IPS-NIHi11 (cell line): ENCODE measurements around the gene ACYP2.

Experiments used
- DNase-seq: peaks from one replicate; pipeline ENCODE4 v3.0.0; 2012; ENCODE audit warnings: mixed read lengths, low spot score

Gene ACYP2

GRCh38 chr2:54161660-54162424, 46.4 kb downstream of the ACYP2 start:
- DNase-seq, result no peak

- no peak for DNase-seq
Measured at GRCh38 chr2:54164106-54164505, 48.7 kb downstream of the ACYP2 start.

- DNase-seq, result no peak
Measured at GRCh38 chr2:54166121-54166773, 50.8 kb downstream of the ACYP2 start.

GRCh38 chr2:54176577-54176976, 61.2 kb downstream of the ACYP2 start:
- DNase-seq, result peak; percentile 46

GRCh38 chr2:54183281-54183680, 67.9 kb downstream of the ACYP2 start:
- DNase-seq, result no peak

GRCh38 chr2:54183972-54184371, 68.6 kb downstream of the ACYP2 start:
- DNase-seq, result no peak

- DNase-seq, result no peak
Measured at GRCh38 chr2:54185105-54185504, 69.7 kb downstream of the ACYP2 start.

- DNase-seq, result no peak
Measured at GRCh38 chr2:54187331-54187730, 71.9 kb downstream of the ACYP2 start.

GRCh38 chr2:54189539-54189938, 74.1 kb downstream of the ACYP2 start:
- no peak for DNase-seq

- DNase-seq, result no peak
Measured at GRCh38 chr2:54191361-54192135, 76.1 kb downstream of the ACYP2 start.

- DNase-seq, result no peak
Measured at GRCh38 chr2:54194761-54195750, 79.6 kb downstream of the ACYP2 start.

- no peak for DNase-seq
Measured at GRCh38 chr2:54196646-54197045, 81.2 kb downstream of the ACYP2 start.

GRCh38 chr2:54204476-54204875, 89.1 kb downstream of the ACYP2 start:
- DNase-seq, result no peak

GRCh38 chr2:54206596-54206995, 91.2 kb downstream of the ACYP2 start:
- no peak for DNase-seq

- no peak for DNase-seq
Measured at GRCh38 chr2:54207666-54208195, 92.3 kb downstream of the ACYP2 start.

GRCh38 chr2:54208364-54209240, 93.2 kb downstream of the ACYP2 start:
- DNase-seq, result no peak

GRCh38 chr2:54209379-54209778, 94.0 kb downstream of the ACYP2 start:
- no peak for DNase-seq

- no peak for DNase-seq
Measured at GRCh38 chr2:54212456-54212855, 97.0 kb downstream of the ACYP2 start.

- DNase-seq, result no peak
Measured at GRCh38 chr2:54213082-54213481, 97.7 kb downstream of the ACYP2 start.

GRCh38 chr2:54224997-54225396, 109.6 kb downstream of the ACYP2 start:
- DNase-seq, result no peak
